ENCODE results near the gene SFN. TPM values are rescaled to one million over a fixed set of nuclear protein-coding genes. Genes with fewer than 3 reads are reported as not detected.

The SFN gene
- total and polyA plus RNA-seq, 2 of the 13 experiments (the other 11 are each of a cell fraction or from before 2014, with no cell fraction given), result 4.3 to 5.6 TPM

DNA sequence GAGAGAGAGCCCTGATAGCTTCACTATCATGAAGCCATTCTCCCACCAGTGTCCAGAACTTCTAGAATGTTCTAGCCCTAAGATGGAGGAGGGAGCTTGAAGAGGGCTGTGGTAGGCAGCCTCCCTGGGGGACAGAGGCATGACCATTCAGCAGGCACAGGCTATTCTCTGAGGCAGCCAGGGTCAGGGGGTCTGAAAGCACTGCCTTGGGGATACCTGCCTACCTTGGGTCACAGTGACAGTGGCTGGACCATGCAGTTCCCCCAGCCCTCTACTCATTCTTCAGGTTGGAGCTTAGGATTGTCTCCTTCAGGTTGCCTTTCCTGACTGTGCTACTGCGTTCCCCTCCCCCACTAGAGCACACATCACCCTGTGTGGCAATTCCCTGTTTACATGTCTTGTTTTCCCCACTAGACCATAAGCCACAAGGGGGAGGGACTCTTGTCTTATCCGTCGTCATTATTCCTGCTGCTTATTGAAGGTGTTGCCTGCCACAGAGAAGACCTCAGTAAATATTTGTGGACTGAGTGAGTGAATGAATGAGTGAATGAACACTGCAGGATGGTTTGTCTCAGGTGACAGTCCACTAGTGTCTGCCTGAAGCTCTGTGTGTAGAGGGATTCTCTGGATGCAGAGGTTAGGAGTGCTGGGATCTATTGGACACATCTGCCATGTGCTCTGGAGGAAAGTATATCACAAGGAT, 31.3 kb upstream of the SFN start (continued):
- TF ChIP-seq, protein P1, sequence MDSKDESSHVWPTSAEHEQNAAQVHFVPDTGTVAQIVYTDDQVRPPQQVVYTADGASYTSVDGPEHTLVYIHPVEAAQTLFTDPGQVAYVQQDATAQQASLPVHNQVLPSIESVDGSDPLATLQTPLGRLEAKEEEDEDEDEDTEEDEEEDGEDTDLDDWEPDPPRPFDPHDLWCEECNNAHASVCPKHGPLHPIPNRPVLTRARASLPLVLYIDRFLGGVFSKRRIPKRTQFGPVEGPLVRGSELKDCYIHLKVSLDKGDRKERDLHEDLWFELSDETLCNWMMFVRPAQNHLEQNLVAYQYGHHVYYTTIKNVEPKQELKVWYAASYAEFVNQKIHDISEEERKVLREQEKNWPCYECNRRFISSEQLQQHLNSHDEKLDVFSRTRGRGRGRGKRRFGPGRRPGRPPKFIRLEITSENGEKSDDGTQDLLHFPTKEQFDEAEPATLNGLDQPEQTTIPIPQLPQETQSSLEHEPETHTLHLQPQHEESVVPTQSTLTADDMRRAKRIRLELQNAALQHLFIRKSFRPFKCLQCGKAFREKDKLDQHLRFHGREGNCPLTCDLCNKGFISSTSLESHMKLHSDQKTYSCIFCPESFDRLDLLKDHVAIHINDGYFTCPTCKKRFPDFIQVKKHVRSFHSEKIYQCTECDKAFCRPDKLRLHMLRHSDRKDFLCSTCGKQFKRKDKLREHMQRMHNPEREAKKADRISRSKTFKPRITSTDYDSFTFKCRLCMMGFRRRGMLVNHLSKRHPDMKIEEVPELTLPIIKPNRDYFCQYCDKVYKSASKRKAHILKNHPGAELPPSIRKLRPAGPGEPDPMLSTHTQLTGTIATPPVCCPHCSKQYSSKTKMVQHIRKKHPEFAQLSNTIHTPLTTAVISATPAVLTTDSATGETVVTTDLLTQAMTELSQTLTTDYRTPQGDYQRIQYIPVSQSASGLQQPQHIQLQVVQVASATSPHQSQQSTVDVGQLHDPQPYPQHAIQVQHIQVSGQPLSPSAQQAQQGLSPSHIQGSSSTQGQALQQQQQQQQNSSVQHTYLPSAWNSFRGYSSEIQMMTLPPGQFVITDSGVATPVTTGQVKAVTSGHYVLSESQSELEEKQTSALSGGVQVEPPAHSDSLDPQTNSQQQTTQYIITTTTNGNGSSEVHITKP (CRISPR knock-in tag; IDR thresholded peaks at IDR 0.05; ENCODE audit: low read depth), result 0 out of 2 replicates have a peak, but pooled peaks have one; percentile 20
- TF ChIP-seq GATA4 (IDR thresholded peaks at IDR 0.05; ENCODE audit: borderline replicate concordance, low read depth) (no peak), CBX1 (IDR thresholded peaks at IDR 0.05; ENCODE audit: low read depth) (no peak), POLR2A (IDR thresholded peaks at IDR 0.05; ENCODE audit: insufficient read depth in 1 of 2, low read depth in 2 of 2, low read length in 2 of 2) (no peak), SIX4 (CRISPR knock-in tag; IDR thresholded peaks at IDR 0.05) (0 out of 2 replicates have a peak, but pooled peaks have one; percentile 30), MAFF (IDR thresholded peaks at IDR 0.05; ENCODE audit: low read depth, low read length) (0 out of 2 replicates have a peak, but pooled peaks have one; percentile 1), ZNF782 (CRISPR knock-in tag; IDR thresholded peaks at IDR 0.05; ENCODE audit: borderline replicate concordance) (no peak), ZNF761 (CRISPR knock-in tag; conservative IDR thresholded peaks at IDR 0.05) (no peak), HOXA5 (CRISPR knock-in tag; IDR thresholded peaks at IDR 0.05) (0 out of 2 replicates have a peak, but pooled peaks have one; percentile 28), U2AF2 (IDR thresholded peaks at IDR 0.05; ENCODE audit: low read depth, low read length) (no peak), ZNF350 (CRISPR knock-in tag; IDR thresholded peaks at IDR 0.05; ENCODE audit: borderline replicate concordance, low read depth) (peak; percentile 70; the same call in 1 of the 2 replicates), HDAC2 (CRISPR knock-in tag; IDR thresholded peaks at IDR 0.05) (peak; percentile 87; the same call in 1 of the 2 replicates)
- TF ChIP-seq, protein P2, sequence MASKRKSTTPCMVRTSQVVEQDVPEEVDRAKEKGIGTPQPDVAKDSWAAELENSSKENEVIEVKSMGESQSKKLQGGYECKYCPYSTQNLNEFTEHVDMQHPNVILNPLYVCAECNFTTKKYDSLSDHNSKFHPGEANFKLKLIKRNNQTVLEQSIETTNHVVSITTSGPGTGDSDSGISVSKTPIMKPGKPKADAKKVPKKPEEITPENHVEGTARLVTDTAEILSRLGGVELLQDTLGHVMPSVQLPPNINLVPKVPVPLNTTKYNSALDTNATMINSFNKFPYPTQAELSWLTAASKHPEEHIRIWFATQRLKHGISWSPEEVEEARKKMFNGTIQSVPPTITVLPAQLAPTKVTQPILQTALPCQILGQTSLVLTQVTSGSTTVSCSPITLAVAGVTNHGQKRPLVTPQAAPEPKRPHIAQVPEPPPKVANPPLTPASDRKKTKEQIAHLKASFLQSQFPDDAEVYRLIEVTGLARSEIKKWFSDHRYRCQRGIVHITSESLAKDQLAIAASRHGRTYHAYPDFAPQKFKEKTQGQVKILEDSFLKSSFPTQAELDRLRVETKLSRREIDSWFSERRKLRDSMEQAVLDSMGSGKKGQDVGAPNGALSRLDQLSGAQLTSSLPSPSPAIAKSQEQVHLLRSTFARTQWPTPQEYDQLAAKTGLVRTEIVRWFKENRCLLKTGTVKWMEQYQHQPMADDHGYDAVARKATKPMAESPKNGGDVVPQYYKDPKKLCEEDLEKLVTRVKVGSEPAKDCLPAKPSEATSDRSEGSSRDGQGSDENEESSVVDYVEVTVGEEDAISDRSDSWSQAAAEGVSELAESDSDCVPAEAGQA (IDR thresholded peaks at IDR 0.05; ENCODE audit: low read depth), result 0 out of 2 replicates have a peak, but pooled peaks have one; percentile 27
- TF ChIP-seq, protein P2 (CRISPR knock-in tag; IDR thresholded peaks at IDR 0.05; ENCODE audit: borderline replicate concordance), result no peak
- TF ChIP-seq, protein P3, sequence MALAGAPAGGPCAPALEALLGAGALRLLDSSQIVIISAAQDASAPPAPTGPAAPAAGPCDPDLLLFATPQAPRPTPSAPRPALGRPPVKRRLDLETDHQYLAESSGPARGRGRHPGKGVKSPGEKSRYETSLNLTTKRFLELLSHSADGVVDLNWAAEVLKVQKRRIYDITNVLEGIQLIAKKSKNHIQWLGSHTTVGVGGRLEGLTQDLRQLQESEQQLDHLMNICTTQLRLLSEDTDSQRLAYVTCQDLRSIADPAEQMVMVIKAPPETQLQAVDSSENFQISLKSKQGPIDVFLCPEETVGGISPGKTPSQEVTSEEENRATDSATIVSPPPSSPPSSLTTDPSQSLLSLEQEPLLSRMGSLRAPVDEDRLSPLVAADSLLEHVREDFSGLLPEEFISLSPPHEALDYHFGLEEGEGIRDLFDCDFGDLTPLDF (CRISPR knock-in tag; IDR thresholded peaks at IDR 0.05), result no peak
- TF ChIP-seq, protein P4, sequence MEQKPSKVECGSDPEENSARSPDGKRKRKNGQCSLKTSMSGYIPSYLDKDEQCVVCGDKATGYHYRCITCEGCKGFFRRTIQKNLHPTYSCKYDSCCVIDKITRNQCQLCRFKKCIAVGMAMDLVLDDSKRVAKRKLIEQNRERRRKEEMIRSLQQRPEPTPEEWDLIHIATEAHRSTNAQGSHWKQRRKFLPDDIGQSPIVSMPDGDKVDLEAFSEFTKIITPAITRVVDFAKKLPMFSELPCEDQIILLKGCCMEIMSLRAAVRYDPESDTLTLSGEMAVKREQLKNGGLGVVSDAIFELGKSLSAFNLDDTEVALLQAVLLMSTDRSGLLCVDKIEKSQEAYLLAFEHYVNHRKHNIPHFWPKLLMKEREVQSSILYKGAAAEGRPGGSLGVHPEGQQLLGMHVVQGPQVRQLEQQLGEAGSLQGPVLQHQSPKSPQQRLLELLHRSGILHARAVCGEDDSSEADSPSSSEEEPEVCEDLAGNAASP (CRISPR knock-in tag; IDR thresholded peaks at IDR 0.05; ENCODE audit: borderline replicate concordance), result peak; percentile 53; the same call in 1 of the 2 replicates

Data from HepG2 (cell line).